GM12878 (cell line): ENCODE results near the gene EZH2. TPM values are rescaled to one million over a fixed set of nuclear protein-coding genes. Genes with fewer than 3 reads are reported as not detected.

Experiments
- ATAC-seq: fragments of 200-7000 bp; cut with Tn5 transposase; 3 replicates; pipeline ENCODE4 v1.9.1; 2020; ENCODE audit warnings: mild to moderate bottlenecking, moderate library complexity
- BruUV-seq: library from RNA; stranded (reverse); fragments of 400-500 nt; replicated peaks from 2 replicates; lab custom pipeline; 2021; lab: Mats Ljungman, UMichigan
- CTCF ChIA-PET: fragments of 300-600 bp; sonication (Branson Sonifier 250); formaldehyde crosslinking; extraction: SDS; loops from one replicate; lab custom pipeline; 2021; ENCODE audit warnings: inconsistent platforms; lab: Yijun Ruan, JAX
- POLR2A ChIA-PET: fragments of 350-600 bp; formaldehyde crosslinking; extraction: SDS; loops from one replicate; lab custom pipeline; 2021; ENCODE audit warnings: inconsistent platforms; lab: Charles Lee
- RAD21 ChIA-PET: fragments of 300-600 bp; sonication (Branson Sonifier 250); formaldehyde crosslinking; loops from one replicate; lab custom pipeline; 2023; ENCODE audit warnings: antibody characterized with exemption; ENCODE audit not compliant: unreplicated experiment; lab: Charles Lee
- SMC1A ChIA-PET: fragments of 300-600 bp; sonication (Branson Sonifier 250); formaldehyde crosslinking; loops from one replicate; lab custom pipeline; 2023; ENCODE audit not compliant: unreplicated experiment, uncharacterized antibody; lab: Charles Lee
- DNase-seq: peaks from one replicate; pipeline ENCODE4 v3.0.0-alpha.2; 2011; ENCODE audit warnings: low read depth, low spot score
- FAIRE-seq: peaks from 3 replicates; lab custom pipeline; 2011; peaks lifted over from hg19 to GRCh38; lab: Jason Lieb, UNC
- H2AFZ ChIP-seq: 2 replicates; pipeline ENCODE4 v1.6.0; 2011; ENCODE audit warnings: low read depth, low read length, control low read depth; ENCODE audit not compliant: control insufficient read depth
- H3K27ac ChIP-seq: 2 replicates; pipeline ENCODE4 v1.5.1; 2011; ENCODE audit warnings: control low read depth; ENCODE audit not compliant: control insufficient read depth, insufficient read depth
- H3K27me3 ChIP-seq, 2 experiments: replicated peaks in 1 of 2; 2 replicates each; pipeline versions ENCODE4 v1.6.0 to v1.6.1; 2011; ENCODE audit warnings: low read length in 1 of 2; ENCODE audit not compliant: control insufficient read depth in 2 of 2, insufficient read depth in 2 of 2
- H3K36me3 ChIP-seq, 2 experiments: 2 replicates each; pipeline ENCODE4 v1.5.1; 2011; ENCODE audit warnings: low read length in 1 of 2; ENCODE audit not compliant: control insufficient read depth in 2 of 2, insufficient read depth in 2 of 2
- H3K4me1 ChIP-seq: 2 replicates; pipeline ENCODE4 v1.6.1; 2011; ENCODE audit warnings: mild to moderate bottlenecking, low read length, moderate library complexity, mixed read lengths; ENCODE audit not compliant: control insufficient read depth, insufficient read depth
- H3K4me2 ChIP-seq: 2 replicates; pipeline ENCODE4 v1.6.0; 2011; ENCODE audit warnings: control low read depth; ENCODE audit not compliant: control insufficient read depth, insufficient read depth
- H3K4me3 ChIP-seq: fragments of 200-600 bp; sonication (generic); 2 replicates; pipeline ENCODE4 v1.5.1; 2016
- H3K79me2 ChIP-seq: 2 replicates; pipeline ENCODE4 v1.6.0; 2011; ENCODE audit warnings: low read length; ENCODE audit not compliant: control insufficient read depth, insufficient read depth
- H3K9ac ChIP-seq: 2 replicates; pipeline ENCODE4 v1.8.0; 2011; ENCODE audit warnings: low read length, control low read depth, mixed read lengths; ENCODE audit not compliant: control insufficient read depth, insufficient read depth
- H3K9me3 ChIP-seq: replicated peaks from 3 replicates; pipeline ENCODE4 v1.5.1; 2011; ENCODE audit warnings: mild to moderate bottlenecking, low read length; ENCODE audit not compliant: control insufficient read depth, insufficient read depth
- H4K20me1 ChIP-seq: 2 replicates; pipeline ENCODE4 v1.6.0; 2011; ENCODE audit not compliant: control insufficient read depth, insufficient read depth
- BHLHE40 ChIP-seq, 2 experiments: fragments of 450-650 bp in 1 of 2; IDR thresholded peaks; 2 replicates each; pipeline ENCODE4 v1.6.1; 2011 to 2017; ENCODE audit warnings: low read depth in 2 of 2, borderline replicate concordance in 1 of 2, improper control_type of control experiment in 1 of 2, low read length in 1 of 2, mild to moderate bottlenecking in 1 of 2
- CBX5 ChIP-seq: sonication (generic); IDR thresholded peaks from 2 replicates; pipeline ENCODE4 v1.6.1; 2016; ENCODE audit warnings: low read depth, moderate library complexity, mild to moderate bottlenecking, inconsistent platforms
- CHD4 ChIP-seq: fragments of 200-600 bp; sonication (generic); IDR thresholded peaks from 2 replicates; pipeline ENCODE4 v1.6.1; 2016; ENCODE audit warnings: mild to moderate bottlenecking
- EED ChIP-seq: sonication (generic); IDR thresholded peaks from 2 replicates; pipeline ENCODE4 v1.6.1; 2016; ENCODE audit warnings: antibody characterized with exemption, low read depth
- HDGF ChIP-seq: fragments of 450-650 bp; IDR thresholded peaks from 2 replicates; pipeline ENCODE4 v1.6.1; 2016; ENCODE audit warnings: antibody characterized with exemption
- MTA2 ChIP-seq: fragments of 450-650 bp; IDR thresholded peaks from 2 replicates; pipeline ENCODE4 v1.6.1; 2016; ENCODE audit warnings: low read depth, mild to moderate bottlenecking, moderate library complexity
- POLR2AphosphoS2 ChIP-seq: IDR thresholded peaks from 2 replicates; pipeline ENCODE4 v1.6.1; 2011; ENCODE audit warnings: low read depth, mild to moderate bottlenecking, low read length, improper control_type of control experiment, moderate library complexity
- SMARCA5 ChIP-seq: fragments of 450-650 bp; IDR thresholded peaks from 2 replicates; pipeline ENCODE4 v1.6.1; 2017; ENCODE audit warnings: mild to moderate bottlenecking
- TCF7 ChIP-seq: IDR thresholded peaks from 2 replicates; pipeline ENCODE4 v1.6.1; 2014; ENCODE audit warnings: antibody characterized with exemption, borderline replicate concordance
- WRNIP1 ChIP-seq: IDR thresholded peaks from 2 replicates; pipeline ENCODE4 v1.6.1; 2011; ENCODE audit warnings: low read depth, low read length, improper control_type of control experiment, borderline replicate concordance
- ZZZ3 ChIP-seq: IDR thresholded peaks from 2 replicates; pipeline ENCODE4 v1.6.1; 2011; ENCODE audit warnings: low read depth; ENCODE audit not compliant: control insufficient read depth, insufficient read length
- WGBS: methylation state at CpG from one replicate; pipeline ENCODE4 v1.1.6; 2016; ENCODE audit warnings: low lambda C conversion rate; ENCODE audit not compliant: insufficient replicate concordance, insufficient coverage; ENCODE audit errors: missing lambda C conversion rate; 5-methylcytosine and 5-hydroxymethylcytosine counted together
- in situ Hi-C: fragments of 300-500 bp; cut with MboI; formaldehyde crosslinking; loops from 9 replicates; pipeline ENCODE4 v1.14.3; 2018; ENCODE audit warnings: mixed read lengths
- intact Hi-C: fragments of 100-400 bp; cut with micrococcal nuclease; formaldehyde crosslinking; loops from one replicate; pipeline ENCODE4 v1.14.2; 2022; ENCODE audit not compliant: unreplicated experiment
- polyA plus RNA-seq, 11 experiments: library from polyadenylated mRNA; depleted of rRNA in 4 of 11; unstranded in 6 of 11; stranded (reverse) in 5 of 11; fragments of >200 nt; fragmentation: Nextera tagmentation in 4 of 11; fragmentation: Illumina TruSeq in 1 of 11; extraction: Ambion mirVana in 4 of 11; extraction: Trizol in 1 of 11; gene quantifications; 1 replicate in 1 of 11; 2 replicates in 10 of 11; pipeline versions ENCODE4 v1.2.1 to v1.2.3, GENCODE V29; 2011 to 2016; ENCODE audit warnings: inconsistent platforms in 2 of 11, missing spikeins in 2 of 11, low read depth in 1 of 11
- total RNA-seq, 4 experiments: library from RNA; depleted of rRNA in 3 of 4; stranded (reverse); fragments of >200 nt in 3 of 4; fragmentation: Illumina TruSeq in 1 of 4; extraction: Trizol in 1 of 4; gene quantifications; 2 replicates each; pipeline versions ENCODE4 v1.2.1 to v1.2.3, GENCODE V29; 2013 to 2021
- TF ChIP-seq, protein P1 (sequence below): IDR thresholded peaks from 2 replicates; pipeline ENCODE4 v1.6.1; 2012; ENCODE audit warnings: improper control_type of control experiment, low read depth, low read length; ENCODE audit not compliant: insufficient replicate concordance

EZH2 gene
- total and polyA plus RNA-seq, 10 of the 15 experiments (the other 5 are each of a cell fraction or from before 2014, with no cell fraction given): 19.4 to 69.6 (median 40.8) TPM

GRCh38 chr7:148811892-148812291, 72.2 kb downstream of the EZH2 start:
- no peak overlapping the region for H3K27ac ChIP-seq
- no peaks in the 10 kb centered on the region for H3K9me3 ChIP-seq
- FAIRE-seq (no peak), ATAC-seq (no peak), DNase-seq (no peak)
- H3K4me1 ChIP-seq: no peaks in the 10 kb centered on the region
- no peak overlapping the region for H2AFZ ChIP-seq
- ChIA-PET CTCF (interaction anchor here (0.9 kb wide), 1 partner anchor 151 kb away, joined by 3 read pairs; no protein-coding TSS in a partner anchor), POLR2A (no interaction called here), RAD21 (no interaction called here)
- 67% methylated on average over 4 of the region's 4 CpGs for WGBS
- in situ Hi-C loops: no loop called here
- no TSS peak for BruUV-seq
- H3K79me2 ChIP-seq: no peaks in the 10 kb centered on the region
- TF ChIP-seq POLR2AphosphoS2 (no peak), CBX5 (no peak), WRNIP1 (no peak), ZZZ3 (no peak), EED (no peak), CHD4 (no peak), MTA2 (no peak)
- TF ChIP-seq, all 136 proteins: peak for 0
- Histone ChIP-seq H3K36me3 (peaks cover 17 to 30% of the 10 kb centered on the region in 2 experiments), H3K9ac (no peak overlapping the region), H3K4me3 (no peak overlapping the region), H3K27me3 (no peaks in the 10 kb centered on the region), H3K4me2 (no peak overlapping the region), H4K20me1 (no peaks in the 10 kb centered on the region)
- intact Hi-C loops: no loop called here
- SMC1A ChIA-PET: no interaction called here

- H3K79me2 ChIP-seq: no peaks in the 10 kb centered on the region
- BruUV-seq: no TSS peak
- ChIA-PET CTCF (interaction anchor here (0.6 kb wide), 1 partner anchor 101 kb away, joined by 4 read pairs; no protein-coding TSS in a partner anchor), RAD21 (no interaction called here), SMC1A (interaction anchor here (1.3 to 1.5 kb wide), 2 partner anchors 12 to 18 kb away, joined by 3 to 4 read pairs; no protein-coding TSS in a partner anchor), POLR2A (no interaction called here)
- H3K36me3 ChIP-seq: peaks cover 14 to 27% of the 10 kb centered on the region in 2 experiments; a peak in 3 of 4 replicates
- WGBS: 79% methylated on average over 4 of the region's 4 CpGs
- H3K27me3 ChIP-seq: no peaks in the 10 kb centered on the region
- H2AFZ ChIP-seq: no peak overlapping the region
- FAIRE-seq: no peak
- no peak overlapping the region for H3K27ac ChIP-seq
- no peaks in the 10 kb centered on the region for H3K9me3 ChIP-seq
- intact Hi-C loops (loop anchor here (10.0 kb wide), 1 partner anchor 155 kb away; no protein-coding TSS in a partner anchor), in situ Hi-C loops (no loop called here)
- H3K9ac ChIP-seq: no peak overlapping the region
- H3K4me2 ChIP-seq: no peak overlapping the region
- H3K4me1 ChIP-seq: no peaks in the 10 kb centered on the region
- no peak for ATAC-seq
- H4K20me1 ChIP-seq: no peaks in the 10 kb centered on the region
- no peak for DNase-seq
- no peak overlapping the region for H3K4me3 ChIP-seq
- TF ChIP-seq SMARCA5: no peak
- no peak for TF ChIP-seq TCF7
- TF ChIP-seq HDGF: no peak
- TF ChIP-seq BHLHE40 (IDR thresholded peaks at IDR 0.05; ENCODE audit: borderline replicate concordance in 1 of 2, low read depth in 2 of 2, low read length in 1 of 2): no peak
- TF ChIP-seq, protein P1, sequence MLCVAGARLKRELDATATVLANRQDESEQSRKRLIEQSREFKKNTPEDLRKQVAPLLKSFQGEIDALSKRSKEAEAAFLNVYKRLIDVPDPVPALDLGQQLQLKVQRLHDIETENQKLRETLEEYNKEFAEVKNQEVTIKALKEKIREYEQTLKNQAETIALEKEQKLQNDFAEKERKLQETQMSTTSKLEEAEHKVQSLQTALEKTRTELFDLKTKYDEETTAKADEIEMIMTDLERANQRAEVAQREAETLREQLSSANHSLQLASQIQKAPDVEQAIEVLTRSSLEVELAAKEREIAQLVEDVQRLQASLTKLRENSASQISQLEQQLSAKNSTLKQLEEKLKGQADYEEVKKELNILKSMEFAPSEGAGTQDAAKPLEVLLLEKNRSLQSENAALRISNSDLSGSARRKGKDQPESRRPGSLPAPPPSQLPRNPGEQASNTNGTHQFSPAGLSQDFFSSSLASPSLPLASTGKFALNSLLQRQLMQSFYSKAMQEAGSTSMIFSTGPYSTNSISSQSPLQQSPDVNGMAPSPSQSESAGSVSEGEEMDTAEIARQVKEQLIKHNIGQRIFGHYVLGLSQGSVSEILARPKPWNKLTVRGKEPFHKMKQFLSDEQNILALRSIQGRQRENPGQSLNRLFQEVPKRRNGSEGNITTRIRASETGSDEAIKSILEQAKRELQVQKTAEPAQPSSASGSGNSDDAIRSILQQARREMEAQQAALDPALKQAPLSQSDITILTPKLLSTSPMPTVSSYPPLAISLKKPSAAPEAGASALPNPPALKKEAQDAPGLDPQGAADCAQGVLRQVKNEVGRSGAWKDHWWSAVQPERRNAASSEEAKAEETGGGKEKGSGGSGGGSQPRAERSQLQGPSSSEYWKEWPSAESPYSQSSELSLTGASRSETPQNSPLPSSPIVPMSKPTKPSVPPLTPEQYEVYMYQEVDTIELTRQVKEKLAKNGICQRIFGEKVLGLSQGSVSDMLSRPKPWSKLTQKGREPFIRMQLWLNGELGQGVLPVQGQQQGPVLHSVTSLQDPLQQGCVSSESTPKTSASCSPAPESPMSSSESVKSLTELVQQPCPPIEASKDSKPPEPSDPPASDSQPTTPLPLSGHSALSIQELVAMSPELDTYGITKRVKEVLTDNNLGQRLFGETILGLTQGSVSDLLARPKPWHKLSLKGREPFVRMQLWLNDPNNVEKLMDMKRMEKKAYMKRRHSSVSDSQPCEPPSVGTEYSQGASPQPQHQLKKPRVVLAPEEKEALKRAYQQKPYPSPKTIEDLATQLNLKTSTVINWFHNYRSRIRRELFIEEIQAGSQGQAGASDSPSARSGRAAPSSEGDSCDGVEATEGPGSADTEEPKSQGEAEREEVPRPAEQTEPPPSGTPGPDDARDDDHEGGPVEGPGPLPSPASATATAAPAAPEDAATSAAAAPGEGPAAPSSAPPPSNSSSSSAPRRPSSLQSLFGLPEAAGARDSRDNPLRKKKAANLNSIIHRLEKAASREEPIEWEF: no peak
Measured at GRCh38 chr7:148809856-148810255, 74.2 kb downstream of the EZH2 start.
